ENCODE data around the gene SPTBN4.
"Not testable (repeated sequence)": the region's sequence is repeated elsewhere in the genome, so short reads cannot be mapped to it uniquely, and the experiment has no call there.

- not testable (repeated sequence) for TF ChIP-seq POLR2AphosphoS5, CTCF (IDR thresholded peaks at IDR 0.05)
Measured at GRCh38 chr19:40624369-40625153, 157.8 kb downstream of the SPTBN4 start.

All from upper lobe of left lung (tissue), 4 donors.